ENCODE results near the gene FOS. TPM values are rescaled to one million over a fixed set of nuclear protein-coding genes. Genes with fewer than 3 reads are reported as not detected.

Gene FOS
- total RNA-seq, 1 experiment from 2014 or later: 7.7 TPM

- no peak for DNase-seq (ENCODE audit: low read depth)
Observed at GRCh38 chr14:75250800-75251199, 27.8 kb upstream of the FOS start.

- DNase-seq (ENCODE audit: low read depth): no peak
Observed at GRCh38 chr14:75252254-75252837, 26.3 kb upstream of the FOS start.

GRCh38 chr14:75254381-75254822 lies 24.2 kb upstream of the FOS start:
- DNase-seq (ENCODE audit: low read depth): no peak

- no peak for DNase-seq (ENCODE audit: low read depth)
Observed at GRCh38 chr14:75254901-75255584, 23.6 kb upstream of the FOS start.

GRCh38 chr14:75258079-75258802 lies 20.4 kb upstream of the FOS start:
- DNase-seq (ENCODE audit: low read depth): no peak

- peak; percentile 99 for DNase-seq (ENCODE audit: low read depth)
Observed at GRCh38 chr14:75258803-75259509, 19.7 kb upstream of the FOS start.

GRCh38 chr14:75259510-75259855 lies 19.1 kb upstream of the FOS start:
- DNase-seq (ENCODE audit: low read depth): peak; percentile 56

- peak; percentile 83 for DNase-seq (ENCODE audit: low read depth)
Observed at GRCh38 chr14:75260025-75260763, 18.4 kb upstream of the FOS start.

- no peak for DNase-seq (ENCODE audit: low read depth)
Observed at GRCh38 chr14:75261820-75262219, 16.8 kb upstream of the FOS start.

- no peak for DNase-seq (ENCODE audit: low read depth)
Observed at GRCh38 chr14:75262641-75263040, 16.0 kb upstream of the FOS start.

GRCh38 chr14:75264036-75264435 lies 14.6 kb upstream of the FOS start:
- DNase-seq (ENCODE audit: low read depth): no peak

- no peak for DNase-seq (ENCODE audit: low read depth)
Observed at GRCh38 chr14:75267141-75267721, 11.4 kb upstream of the FOS start.

GRCh38 chr14:75268633-75269550 lies 9.7 kb upstream of the FOS start:
- DNase-seq (ENCODE audit: low read depth): no peak

- DNase-seq (ENCODE audit: low read depth): no peak
Observed at GRCh38 chr14:75271514-75271913, 7.1 kb upstream of the FOS start.

- peak; percentile 72 for DNase-seq (ENCODE audit: low read depth)
Observed at GRCh38 chr14:75273272-75274049, 5.2 kb upstream of the FOS start.

- no peak for DNase-seq (ENCODE audit: low read depth)
Observed at GRCh38 chr14:75274050-75274898, 4.4 kb upstream of the FOS start.

- no peak for DNase-seq (ENCODE audit: low read depth)
Observed at GRCh38 chr14:75274899-75275569, 3.6 kb upstream of the FOS start.

GRCh38 chr14:75275598-75275997 lies 3.0 kb upstream of the FOS start:
- no peak for DNase-seq (ENCODE audit: low read depth)

Data from RPMI7951 (cell line).